HG03378 (cell line): Measurements from ENCODE around the gene ALG8.
A peak's percentile ranks its signal among the peaks of the same experiment; 100 is the strongest.

ENCODE experiments used
- ATAC-seq: cut with Tn5 transposase; IDR thresholded peaks from one replicate; pipeline ENCODE4 v1.9.1; 2021; ENCODE audit warnings: mild to moderate bottlenecking, moderate library complexity; ENCODE audit not compliant: unreplicated experiment

The ALG8 gene

GRCh38 chr11:78161346-78161745 is 21.9 kb upstream of the ALG8 start:
- no peak for ATAC-seq

GRCh38 chr11:78160557-78160956 is 21.1 kb upstream of the ALG8 start:
- ATAC-seq, result no peak

GRCh38 chr11:78158987-78159652 is 19.7 kb upstream of the ALG8 start:
- ATAC-seq, result no peak

- ATAC-seq, result no peak
These were observed 16.9 kb upstream of the ALG8 start for GRCh38 chr11:78156127-78156844.

GRCh38 chr11:78151804-78152203 is 12.4 kb upstream of the ALG8 start:
- no peak for ATAC-seq

- ATAC-seq, result no peak
These were observed 11.3 kb upstream of the ALG8 start for GRCh38 chr11:78150754-78151153.

- ATAC-seq, result no peak
These were observed 10.9 kb upstream of the ALG8 start for GRCh38 chr11:78150346-78150745.

GRCh38 chr11:78149646-78150045 is 10.2 kb upstream of the ALG8 start:
- ATAC-seq, result no peak

GRCh38 chr11:78147807-78148206 is 8.4 kb upstream of the ALG8 start:
- ATAC-seq, result no peak

- no peak for ATAC-seq
These were observed 6.1 kb upstream of the ALG8 start for GRCh38 chr11:78145511-78146025.

- ATAC-seq, result no peak
These were observed 1.1 kb upstream of the ALG8 start for GRCh38 chr11:78140392-78141077.

GRCh38 chr11:78138694-78139421 is 568 bp downstream of the ALG8 start:
- ATAC-seq, result peak; percentile 34

- no peak for ATAC-seq
These were observed 1.1 kb downstream of the ALG8 start for GRCh38 chr11:78138291-78138690.

GRCh38 chr11:78132475-78132874 is 7.0 kb downstream of the ALG8 start:
- ATAC-seq, result no peak

GRCh38 chr11:78131956-78132355 is 7.5 kb downstream of the ALG8 start:
- no peak for ATAC-seq

- no peak for ATAC-seq
These were observed 12.0 kb downstream of the ALG8 start for GRCh38 chr11:78127403-78127802.

GRCh38 chr11:78112582-78113275 is 26.7 kb downstream of the ALG8 start:
- no peak for ATAC-seq

- ATAC-seq, result no peak
These were observed 28.1 kb downstream of the ALG8 start for GRCh38 chr11:78111298-78111697.

GRCh38 chr11:78110830-78111229 is 28.6 kb downstream of the ALG8 start:
- ATAC-seq, result no peak

- ATAC-seq, result no peak
These were observed 29.1 kb downstream of the ALG8 start for GRCh38 chr11:78110351-78110750.
